ENCODE measurements around the gene MAPRE2.

- TF ChIP-seq, protein P1, sequence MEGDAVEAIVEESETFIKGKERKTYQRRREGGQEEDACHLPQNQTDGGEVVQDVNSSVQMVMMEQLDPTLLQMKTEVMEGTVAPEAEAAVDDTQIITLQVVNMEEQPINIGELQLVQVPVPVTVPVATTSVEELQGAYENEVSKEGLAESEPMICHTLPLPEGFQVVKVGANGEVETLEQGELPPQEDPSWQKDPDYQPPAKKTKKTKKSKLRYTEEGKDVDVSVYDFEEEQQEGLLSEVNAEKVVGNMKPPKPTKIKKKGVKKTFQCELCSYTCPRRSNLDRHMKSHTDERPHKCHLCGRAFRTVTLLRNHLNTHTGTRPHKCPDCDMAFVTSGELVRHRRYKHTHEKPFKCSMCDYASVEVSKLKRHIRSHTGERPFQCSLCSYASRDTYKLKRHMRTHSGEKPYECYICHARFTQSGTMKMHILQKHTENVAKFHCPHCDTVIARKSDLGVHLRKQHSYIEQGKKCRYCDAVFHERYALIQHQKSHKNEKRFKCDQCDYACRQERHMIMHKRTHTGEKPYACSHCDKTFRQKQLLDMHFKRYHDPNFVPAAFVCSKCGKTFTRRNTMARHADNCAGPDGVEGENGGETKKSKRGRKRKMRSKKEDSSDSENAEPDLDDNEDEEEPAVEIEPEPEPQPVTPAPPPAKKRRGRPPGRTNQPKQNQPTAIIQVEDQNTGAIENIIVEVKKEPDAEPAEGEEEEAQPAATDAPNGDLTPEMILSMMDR (IDR thresholded peaks at IDR 0.05): no peak
- TF ChIP-seq POLR2A (IDR thresholded peaks at IDR 0.05): no peak
Measured at GRCh38 chr18:35172009-35172408, 130.8 kb downstream of the MAPRE2 start.

Measured in lower leg skin (tissue), 3 donors.